CD4-positive, alpha-beta T cell (primary cell): ENCODE data around the gene CISTR. TPM values are rescaled to one million over a fixed set of nuclear protein-coding genes. Genes with fewer than 3 reads are reported as not detected.

ENCODE experiments used
- ATAC-seq: fragments of 200-7000 bp; cut with Tn5 transposase; one replicate; pipeline ENCODE4 v1.10.0; 2022; ENCODE audit warnings: mild to moderate bottlenecking; ENCODE audit not compliant: poor library complexity
- CTCF ChIA-PET: fragments of 350-600 bp; sonication (Branson Sonifier 250); formaldehyde crosslinking; loops from one replicate; lab custom pipeline; 2021; ENCODE audit warnings: antibody characterized with exemption, inconsistent platforms; lab: Charles Lee
- POLR2A ChIA-PET: fragments of 350-600 bp; sonication (Branson Sonifier 250); formaldehyde crosslinking; loops from one replicate; lab custom pipeline; 2021; ENCODE audit warnings: antibody characterized with exemption, inconsistent platforms; lab: Charles Lee
- DNase-seq, 14 experiments: peaks; one replicate each; pipeline ENCODE4 v3.0.0-alpha.2; 2013 to 2020; ENCODE audit warnings: mixed read lengths in 2 of 14
- H3K27ac ChIP-seq, 2 donors: one replicate each; pipeline versions ENCODE4 v1.5.1 to v1.7.0; 2013; ENCODE audit warnings: low read length in 2 of 2, low read depth in 1 of 2, mild to moderate bottlenecking in 1 of 2
- H3K27me3 ChIP-seq, 2 experiments: 1 replicate in 1 of 2; 2 replicates in 1 of 2; pipeline versions ENCODE4 v1.6.1 to v1.7.0; 2013; ENCODE audit warnings: low read length in 2 of 2, control low read depth in 1 of 2, mild to moderate bottlenecking in 1 of 2, moderate library complexity in 1 of 2; ENCODE audit not compliant: insufficient read depth in 2 of 2, control insufficient read depth in 1 of 2
- H3K36me3 ChIP-seq: one replicate; pipeline ENCODE4 v1.6.1; 2013; ENCODE audit warnings: low read length, control low read depth; ENCODE audit not compliant: insufficient read depth
- H3K4me1 ChIP-seq: one replicate; pipeline ENCODE4 v1.6.1; 2013; ENCODE audit warnings: low read length, control low read depth; ENCODE audit not compliant: insufficient read depth
- H3K4me3 ChIP-seq: one replicate; pipeline ENCODE4 v1.5.1; 2013; ENCODE audit warnings: mild to moderate bottlenecking, low read length, moderate library complexity
- H3K9me3 ChIP-seq, 2 experiments: 1 replicate in 1 of 2; 2 replicates in 1 of 2; pipeline versions ENCODE4 v1.6.1 to v1.7.0; 2013; ENCODE audit warnings: low read length in 2 of 2, mild to moderate bottlenecking in 2 of 2, control low read depth in 1 of 2, moderate library complexity in 1 of 2; ENCODE audit not compliant: control insufficient read depth in 1 of 2, insufficient read depth in 1 of 2
- H3K27ac Mint-ChIP-seq: one replicate; pipeline ENCODE4 v1.8.0; 2020; ENCODE audit warnings: mixed read lengths
- H3K27me3 Mint-ChIP-seq: one replicate; pipeline ENCODE4 v1.8.0; 2021; ENCODE audit warnings: mixed read lengths
- H3K36me3 Mint-ChIP-seq: one replicate; pipeline ENCODE4 v1.8.0; 2021; ENCODE audit warnings: low read depth, mixed read lengths
- H3K4me1 Mint-ChIP-seq: one replicate; pipeline ENCODE4 v1.8.0; 2021; ENCODE audit warnings: low read depth, mixed read lengths
- H3K4me3 Mint-ChIP-seq: one replicate; pipeline ENCODE4 v1.8.0; 2020; ENCODE audit warnings: mild to moderate bottlenecking, mixed read lengths
- H3K9me3 Mint-ChIP-seq: one replicate; pipeline ENCODE4 v1.8.0; 2020; ENCODE audit warnings: mixed read lengths
- CTCF ChIP-seq: fragments of 200-600 bp; IDR thresholded peaks from one replicate; pipeline ENCODE4 v1.8.0; 2022; ENCODE audit warnings: antibody characterized with exemption, mild to moderate bottlenecking
- intact Hi-C, 2 experiments: fragments of 100-400 bp; cut with DNase I in 1 of 2; cut with micrococcal nuclease in 1 of 2; formaldehyde crosslinking; loops; one replicate each; pipeline versions ENCODE4 v1.15.1 to v1.9.0; 2023 to 2025; cut with DNase I, micrococcal nuclease
- total RNA-seq, 174 experiments: library from RNA in 2 of 174; stranded (reverse) in 2 of 174; gene quantifications; one replicate each; pipeline ENCODE4 v1.2.3 and lab custom pipeline; 2021 to 2026

Gene CISTR
- total RNA-seq, 2 experiments from 2014 or later = not detected

DNA sequence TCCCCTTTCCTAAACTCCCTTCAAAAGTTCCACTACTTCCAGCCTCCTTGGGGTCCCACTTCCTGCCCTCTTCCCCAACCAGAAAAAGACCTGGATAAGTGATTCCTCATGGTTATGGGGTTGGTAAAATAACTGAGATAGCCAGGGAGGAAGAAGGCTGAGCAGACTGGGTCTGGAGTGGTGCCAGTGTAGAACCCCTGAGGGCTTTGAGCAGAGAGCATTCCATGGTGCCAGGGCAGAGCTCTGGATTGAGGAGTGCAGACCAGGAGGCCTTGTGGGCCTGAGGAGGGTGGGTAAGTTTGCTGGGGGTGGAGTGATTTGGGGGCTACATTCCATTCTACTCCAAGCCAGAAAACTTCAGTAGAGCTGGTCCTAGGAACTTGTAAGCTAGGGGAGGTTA is 9.5 kb upstream of the CISTR start:
- H3K27me3 Mint-ChIP-seq = peaks cover 81% of the 10 kb centered on the region
- no peaks in the 10 kb centered on the region for H3K36me3 Mint-ChIP-seq
- ChIA-PET POLR2A (no interaction called here), CTCF (interaction anchor here (1.0 kb wide), 1 partner anchor 411 kb away, joined by 3 read pairs; no protein-coding TSS in a partner anchor)
- H3K4me3 ChIP-seq = no peak overlapping the region
- no peak overlapping the region for H3K4me3 Mint-ChIP-seq
- H3K9me3 ChIP-seq = no peaks in the 10 kb centered on the region
- H3K4me1 ChIP-seq = peaks cover 13% of the 10 kb centered on the region
- intact Hi-C loops = no loop called here
- peaks cover 63 to 76% of the 10 kb centered on the region in 2 experiments for H3K27me3 ChIP-seq
- H3K27ac Mint-ChIP-seq = no peak overlapping the region
- no peak for TF ChIP-seq CTCF
- DNase-seq = no peak
- no peak overlapping the region for H3K27ac ChIP-seq
- H3K9me3 Mint-ChIP-seq = no peaks in the 10 kb centered on the region
- no peak for ATAC-seq
- no peaks in the 10 kb centered on the region for H3K36me3 ChIP-seq
- peaks cover 15% of the 10 kb centered on the region for H3K4me1 Mint-ChIP-seq

- H3K4me1 Mint-ChIP-seq = peaks cover 23% of the 10 kb centered on the region
- peaks cover 62% of the 10 kb centered on the region for H3K27me3 Mint-ChIP-seq
- no peak overlapping the region for H3K27ac Mint-ChIP-seq
- no peaks in the 10 kb centered on the region for H3K9me3 ChIP-seq
- H3K4me3 ChIP-seq = no peak overlapping the region
- ChIA-PET POLR2A (no interaction called here), CTCF (no interaction called here)
- H3K36me3 Mint-ChIP-seq = no peaks in the 10 kb centered on the region
- no peak for DNase-seq
- no peak for ATAC-seq
- intact Hi-C loops = no loop called here
- no peaks in the 10 kb centered on the region for H3K9me3 Mint-ChIP-seq
- no peak for TF ChIP-seq CTCF
- peaks cover 52 to 57% of the 10 kb centered on the region in 2 experiments for H3K27me3 ChIP-seq
- H3K36me3 ChIP-seq = no peaks in the 10 kb centered on the region
- no peak overlapping the region for H3K27ac ChIP-seq
- H3K4me1 ChIP-seq = peaks cover 13% of the 10 kb centered on the region
- no peak overlapping the region for H3K4me3 Mint-ChIP-seq
Observed at GRCh38 chr12:53759261-53759660, 7.5 kb upstream of the CISTR start.

GRCh38 chr12:53758730-53759103 is 6.9 kb upstream of the CISTR start:
- DNase-seq (no peak), ATAC-seq (no peak)
- Mint-ChIP-seq H3K27me3 (peaks cover 59% of the 10 kb centered on the region), H3K9me3 (no peaks in the 10 kb centered on the region), H3K4me1 (peaks cover 23% of the 10 kb centered on the region), H3K27ac (no peak overlapping the region), H3K36me3 (no peaks in the 10 kb centered on the region), H3K4me3 (no peak overlapping the region)
- H3K4me1 ChIP-seq = peaks cover 13% of the 10 kb centered on the region
- no peak for TF ChIP-seq CTCF
- H3K9me3 ChIP-seq = no peaks in the 10 kb centered on the region
- no peaks in the 10 kb centered on the region for H3K36me3 ChIP-seq
- intact Hi-C loops = no loop called here
- ChIA-PET POLR2A (interaction anchor here (0.8 kb wide), 1 partner anchor 28 kb away, joined by 3 read pairs; no protein-coding TSS in a partner anchor), CTCF (no interaction called here)
- no peak overlapping the region for H3K4me3 ChIP-seq
- peaks cover 52 to 55% of the 10 kb centered on the region in 2 experiments for H3K27me3 ChIP-seq
- H3K27ac ChIP-seq = no peak overlapping the region
